ENCODE data around the gene HAND2.

The HAND2 gene

GRCh38 chr4:173536808-173537429, 6.9 kb upstream of the HAND2 start:
- DNase-seq (ENCODE audit: low read depth): no peak

DNA sequence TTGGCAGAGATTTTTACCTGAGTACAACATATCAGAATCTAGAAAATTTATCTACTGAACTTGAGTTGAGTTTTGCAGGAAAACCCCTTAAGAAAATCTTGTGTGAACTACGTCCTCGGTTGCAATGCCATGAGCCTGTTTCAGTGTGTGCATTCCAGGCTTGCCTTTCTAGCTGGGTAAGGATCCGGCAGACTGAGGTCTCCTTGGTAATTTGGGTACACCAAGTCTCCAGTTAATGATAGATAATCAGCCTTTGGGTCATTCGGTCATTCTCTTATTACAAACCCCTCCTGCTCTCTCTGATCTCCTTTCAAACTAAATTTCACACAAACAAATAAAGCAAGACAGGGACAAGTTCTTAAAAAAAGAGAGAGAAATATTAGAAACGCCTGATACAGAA, 5.9 kb upstream of the HAND2 start:
- DNase-seq (ENCODE audit: low read depth): no peak

GRCh38 chr4:173535165-173535902, 5.3 kb upstream of the HAND2 start:
- no peak for DNase-seq (ENCODE audit: low read depth)

DNA sequence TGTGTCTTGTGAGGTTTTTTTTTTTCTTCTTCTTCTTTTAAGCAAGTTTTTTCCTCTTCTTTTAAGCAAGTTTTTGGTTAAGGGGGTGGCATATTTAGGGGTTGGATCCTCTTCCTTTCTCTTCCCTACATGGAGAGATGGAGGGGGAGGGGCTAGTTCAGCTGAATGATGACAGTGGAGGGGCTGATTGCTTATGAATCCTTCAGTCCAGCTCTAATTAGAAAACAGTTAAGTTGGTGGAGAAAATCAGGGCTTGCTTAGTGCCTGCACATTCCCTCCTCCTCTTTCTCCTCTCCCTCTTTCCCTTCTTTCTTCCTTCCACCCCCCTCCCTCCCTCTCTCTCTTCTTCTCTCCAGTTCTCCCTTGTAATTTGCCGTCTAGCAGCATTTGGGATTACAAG, 4.4 kb upstream of the HAND2 start:
- no peak for DNase-seq (ENCODE audit: low read depth)

- no peak for DNase-seq (ENCODE audit: low read depth)
Measured at GRCh38 chr4:173532725-173533511, 2.9 kb upstream of the HAND2 start.

DNA sequence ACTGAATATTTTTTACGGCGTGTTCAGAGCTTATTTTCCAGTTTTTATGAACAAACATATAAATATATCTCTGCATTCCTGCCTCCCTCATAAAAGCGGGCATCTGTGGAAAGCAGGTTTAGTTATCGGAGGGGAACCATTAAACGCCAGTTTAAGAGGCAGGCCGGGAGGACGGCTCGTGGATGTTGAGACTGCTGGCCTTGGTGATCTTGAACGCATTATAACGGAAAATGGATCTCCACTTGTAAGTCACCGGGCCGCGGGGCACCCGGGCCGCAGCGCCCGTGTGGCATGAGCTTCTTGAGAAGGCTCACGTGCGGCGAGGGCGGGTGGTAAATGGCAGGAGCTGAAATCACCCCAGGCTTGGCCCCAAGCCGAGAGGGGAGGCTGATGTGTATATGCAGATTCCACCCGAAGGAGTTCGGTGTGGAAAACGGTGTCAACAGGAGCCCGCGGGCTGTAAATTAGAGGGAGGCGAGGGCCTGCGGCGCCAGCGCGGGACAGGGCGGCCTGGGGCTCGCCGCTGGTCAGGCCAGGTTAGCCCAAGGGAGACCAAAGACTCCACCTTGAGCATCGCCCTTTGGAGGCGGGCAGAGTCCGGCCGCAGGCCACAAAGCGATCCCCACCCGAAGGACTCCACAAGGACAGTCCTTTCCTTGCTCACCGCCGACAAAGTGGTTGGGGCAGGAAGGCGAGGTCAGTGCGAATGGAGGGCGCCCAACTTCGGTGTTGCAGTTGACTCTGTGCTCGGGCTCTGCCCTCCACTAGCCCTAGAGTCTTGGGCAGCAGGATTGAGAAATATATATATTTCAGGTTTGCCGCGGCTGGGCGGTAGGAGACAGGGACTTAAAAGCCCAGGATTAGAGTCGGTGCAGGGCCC, 1.3 kb upstream of the HAND2 start:
- no peak for DNase-seq (ENCODE audit: low read depth)

DNA sequence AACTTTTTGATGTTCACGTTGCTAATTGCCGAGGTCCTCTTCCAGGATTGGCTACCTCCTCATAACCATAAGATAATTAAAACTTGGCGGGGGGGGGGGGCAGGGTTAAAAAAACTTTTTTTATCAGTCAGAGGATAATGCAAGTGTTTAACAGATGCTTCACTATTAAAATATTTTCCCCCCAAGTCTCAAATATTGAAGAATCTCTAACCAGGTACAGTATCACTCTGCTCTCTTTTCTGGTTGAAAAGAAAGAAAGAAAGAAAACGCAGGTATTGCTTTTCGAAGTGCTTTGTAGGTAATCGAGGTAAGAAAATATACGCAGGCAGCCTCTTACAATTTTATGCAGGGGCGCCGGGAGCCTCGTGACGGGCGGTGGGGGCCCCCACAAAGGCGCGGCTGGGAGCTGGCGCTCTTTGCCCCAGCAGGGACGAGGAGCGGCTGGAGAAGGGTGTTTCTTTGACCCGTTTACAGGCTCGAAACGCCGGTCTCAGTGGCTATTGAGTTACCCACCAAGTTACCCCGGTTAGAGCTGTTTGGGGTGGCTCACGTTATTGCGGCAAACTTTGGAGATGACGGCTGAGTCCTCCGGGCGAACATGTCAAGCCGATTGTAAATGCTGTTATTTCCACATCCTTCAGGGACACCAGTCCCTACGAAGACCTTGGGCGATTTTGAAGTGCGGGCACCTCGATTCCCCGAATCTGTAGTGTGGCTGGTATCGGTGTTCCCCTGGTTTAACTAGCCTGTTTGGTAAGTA, 477 bp upstream of the HAND2 start:
- no peak for DNase-seq (ENCODE audit: low read depth)

GRCh38 chr4:173528378-173529321, 1.4 kb downstream of the HAND2 start:
- no peak for DNase-seq (ENCODE audit: low read depth)

GRCh38 chr4:173527103-173527891, 2.7 kb downstream of the HAND2 start:
- DNase-seq (ENCODE audit: low read depth): no peak

- no peak for DNase-seq (ENCODE audit: low read depth)
Measured at GRCh38 chr4:173526724-173527102, 3.3 kb downstream of the HAND2 start.

DNA sequence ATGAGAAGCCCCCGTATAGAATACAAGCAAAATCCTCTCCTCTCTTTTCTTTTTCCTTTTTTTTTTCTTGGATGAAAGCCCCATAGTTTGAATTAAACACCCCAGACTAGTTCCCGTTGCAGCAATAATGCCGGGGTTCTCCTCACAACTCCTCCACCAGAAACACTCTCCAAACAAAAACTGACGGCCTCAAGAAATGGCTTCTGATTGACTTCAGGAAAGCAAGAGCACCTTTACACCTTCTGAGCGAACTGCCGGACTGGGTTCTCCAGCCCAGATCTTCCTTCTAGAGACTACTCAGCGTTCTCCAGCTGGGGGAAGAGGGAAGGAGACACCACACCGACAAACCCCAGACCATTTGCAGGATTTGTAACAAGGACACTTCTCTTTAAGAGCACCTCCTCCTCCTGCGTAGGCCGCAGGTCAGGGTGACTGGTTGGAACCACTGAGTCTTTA, 4.0 kb downstream of the HAND2 start:
- no peak for DNase-seq (ENCODE audit: low read depth)

DNA sequence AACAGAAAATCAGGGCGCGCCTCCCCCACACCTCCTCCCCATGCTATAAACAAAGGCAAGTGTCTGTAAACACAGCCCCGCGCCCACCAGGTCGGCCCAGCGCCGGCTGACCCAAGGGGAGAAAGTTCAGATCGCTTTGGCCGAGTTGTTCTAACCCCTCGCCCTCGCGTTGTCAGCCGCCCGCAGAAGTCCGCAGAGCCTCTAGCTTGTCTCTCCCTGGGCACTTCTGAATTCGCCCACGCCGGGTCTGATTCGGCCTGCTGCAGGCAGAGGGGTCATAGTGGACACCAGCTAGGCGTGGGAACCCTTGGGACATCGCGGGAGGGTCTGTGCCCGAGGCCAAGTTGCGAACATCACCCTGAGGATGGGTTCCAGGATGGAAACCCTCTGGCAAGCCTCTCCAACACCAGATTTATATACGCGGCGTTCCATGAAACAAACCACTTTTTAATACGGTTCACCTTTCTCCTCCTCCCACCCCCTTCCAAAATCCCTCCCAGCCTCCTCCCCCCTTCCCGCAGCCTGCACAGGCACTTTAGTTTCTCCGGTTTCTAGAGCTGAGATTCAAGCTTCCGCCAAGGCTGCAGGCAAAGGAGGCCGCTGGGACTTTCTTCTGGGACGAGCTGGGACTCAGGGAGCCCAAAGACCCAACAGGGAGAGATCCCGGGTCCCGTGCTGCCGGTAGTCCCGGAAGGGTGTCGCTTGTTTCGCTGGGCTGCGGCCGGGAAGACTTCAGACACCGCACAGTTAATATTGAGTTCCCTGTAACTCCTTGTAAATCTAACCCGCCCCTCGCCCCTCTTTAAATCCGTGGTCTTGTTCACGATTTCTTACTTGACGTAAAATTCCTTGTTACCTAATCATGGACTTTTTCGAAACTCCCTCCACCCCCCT, 4.7 kb downstream of the HAND2 start:
- no peak for DNase-seq (ENCODE audit: low read depth)

- DNase-seq (ENCODE audit: low read depth): no peak
Measured at GRCh38 chr4:173524218-173525117, 5.6 kb downstream of the HAND2 start.

DNA sequence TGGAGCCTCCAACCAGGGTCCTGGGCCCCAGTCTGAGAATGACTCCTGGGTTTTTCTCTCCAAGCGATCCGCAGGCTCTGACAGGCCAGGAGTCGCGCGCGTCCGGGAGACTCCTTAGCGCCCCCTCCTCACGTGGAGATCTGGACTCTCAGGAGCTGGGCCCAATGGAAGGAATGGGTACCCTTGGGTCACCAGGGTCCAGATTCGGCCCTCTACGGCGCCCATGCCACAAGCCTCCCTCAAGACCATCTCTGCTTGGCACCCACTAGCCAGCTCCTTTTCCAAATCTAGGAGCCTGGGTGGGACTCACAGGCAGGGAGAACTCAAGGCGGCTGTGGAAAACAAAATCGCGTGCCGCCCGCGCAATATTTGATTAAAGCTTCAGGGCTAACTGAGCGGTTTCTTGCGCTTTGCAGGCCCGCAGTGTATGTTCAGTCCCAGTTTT, 7.1 kb downstream of the HAND2 start:
- DNase-seq (ENCODE audit: low read depth): no peak

DNA sequence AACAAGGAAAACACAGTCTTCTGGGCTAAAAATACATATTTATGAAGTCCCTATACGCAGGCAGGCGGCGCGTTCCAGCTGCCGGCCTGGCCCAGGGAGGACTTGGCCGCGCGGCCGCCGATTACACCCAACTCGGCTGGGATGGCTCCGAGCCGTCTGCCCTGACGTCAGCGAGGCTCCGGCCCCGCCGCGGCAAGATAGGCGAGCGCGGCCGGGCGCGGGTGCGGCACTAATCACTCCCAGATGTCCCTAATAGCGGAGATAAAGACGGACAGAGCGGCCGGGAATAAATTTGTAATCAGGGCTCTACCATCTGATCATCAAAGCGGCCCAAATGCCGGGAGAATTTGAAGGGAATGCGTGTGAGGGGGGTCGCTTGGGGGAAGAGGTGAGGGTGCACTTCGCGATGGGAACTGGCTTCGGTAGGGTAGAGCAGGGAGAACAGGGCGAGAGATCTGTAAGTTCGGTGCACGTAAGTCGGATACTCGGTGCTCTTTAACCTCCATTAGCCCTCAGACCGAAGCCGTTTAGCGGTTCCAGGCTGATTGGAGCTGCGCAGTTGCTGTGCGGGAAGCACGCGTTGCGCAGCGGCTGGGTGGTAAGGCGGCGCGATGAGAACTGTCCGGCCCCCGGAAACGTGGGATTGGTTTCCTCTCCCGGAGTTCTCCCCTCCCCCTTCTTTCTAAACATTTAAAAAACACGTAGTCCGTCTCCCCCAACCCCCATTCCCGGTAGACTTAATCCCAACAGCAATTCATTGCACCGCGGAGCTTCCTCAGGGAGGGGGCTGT, 7.7 kb downstream of the HAND2 start:
- DNase-seq (ENCODE audit: low read depth): no peak

GRCh38 chr4:173521467-173522159, 8.4 kb downstream of the HAND2 start:
- DNase-seq (ENCODE audit: low read depth): no peak

All from stimulated activated CD8-positive, alpha-beta memory T cell treated with anti-CD3 and anti-CD28 coated beads, Interleukin-15, amount 100 ng/mL, for 24 hours (primary cell).